Spleen (tissue), 7 donors: ENCODE data around the gene HES6.

Experiments
- POLR2A ChIP-seq, 3 donors: fragments of 450-650 bp; IDR thresholded peaks; one replicate each; pipeline ENCODE4 v1.5.1; 2017; ENCODE audit warnings: antibody characterized with exemption in 3 of 3, mild to moderate bottlenecking in 1 of 3
- POLR2AphosphoS5 ChIP-seq, 3 donors: sonication (generic); formaldehyde crosslinking; IDR thresholded peaks; one replicate each; pipeline ENCODE4 v1.5.1; 2017; ENCODE audit warnings: antibody characterized with exemption in 3 of 3
- TF ChIP-seq, protein P1 (sequence below), 11 experiments: fragments of 200-600 bp in 7 of 11; fragments of 450-650 bp in 4 of 11; sonication (generic) in 4 of 11; IDR thresholded peaks in 8 of 11; conservative IDR thresholded peaks in 3 of 11; 1 replicate in 7 of 11; 2 replicates in 4 of 11; pipeline versions ENCODE4 v1.4.0 to v1.8.0; 2016 to 2021; ENCODE audit warnings: antibody characterized with exemption in 11 of 11, inconsistent platforms in 4 of 11, mild to moderate bottlenecking in 1 of 11
- donor health status: DM: no; HTN: no; CAD: no; lungs with moderate emphysema.
- donor health status: DM: no; HTN: no; CAD: no.
- donor health status: DM: no; HTN: no; CAD: no.

DNA sequence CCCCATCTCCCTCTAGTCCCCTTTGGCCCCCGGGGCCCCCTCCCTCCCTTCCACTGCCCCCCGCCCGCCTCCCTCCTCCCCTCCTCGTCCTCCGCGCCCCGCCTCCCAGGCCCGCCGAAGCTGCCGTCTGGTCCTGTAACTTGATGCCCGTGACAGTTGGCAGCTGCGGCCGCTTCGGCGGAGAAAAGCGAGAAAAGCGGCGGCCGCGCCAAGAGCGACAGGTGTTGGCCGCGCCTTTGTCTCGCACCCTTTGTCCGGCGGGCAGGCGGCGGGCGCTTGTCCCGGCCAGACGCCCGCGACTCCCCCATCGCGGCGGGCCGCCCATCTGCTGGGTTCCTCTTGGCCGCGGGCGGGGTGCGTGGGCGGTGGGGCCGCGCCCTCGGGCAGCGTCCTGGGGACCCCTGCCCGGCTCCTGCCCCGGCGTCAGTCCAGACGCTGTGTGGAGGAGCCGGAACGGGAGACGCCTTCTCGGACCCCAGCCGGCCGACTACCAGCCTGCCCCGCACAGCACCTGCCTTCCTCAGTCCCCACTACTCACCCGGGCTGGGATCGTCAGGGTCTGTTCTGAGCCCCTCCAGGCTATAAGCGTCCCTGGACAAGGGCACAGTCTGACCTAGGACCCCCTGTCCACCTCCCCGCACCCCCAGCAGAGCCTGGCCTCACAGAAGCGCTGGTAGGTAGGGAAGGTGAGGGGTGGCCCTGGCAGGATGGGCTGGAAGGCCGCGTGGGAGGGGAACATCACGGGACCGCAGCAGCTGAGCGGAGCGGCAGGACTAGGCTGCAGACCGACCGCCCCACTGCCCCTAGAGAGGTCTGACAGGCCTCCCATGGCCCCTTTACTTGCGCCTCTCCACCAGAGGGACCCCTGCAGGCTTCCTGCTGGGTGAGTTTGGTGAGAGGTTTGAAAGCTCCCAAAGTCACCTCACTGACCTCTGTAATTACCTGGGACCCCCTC is 1.2 kb upstream of the HES6 start:
- TF ChIP-seq, protein P1, sequence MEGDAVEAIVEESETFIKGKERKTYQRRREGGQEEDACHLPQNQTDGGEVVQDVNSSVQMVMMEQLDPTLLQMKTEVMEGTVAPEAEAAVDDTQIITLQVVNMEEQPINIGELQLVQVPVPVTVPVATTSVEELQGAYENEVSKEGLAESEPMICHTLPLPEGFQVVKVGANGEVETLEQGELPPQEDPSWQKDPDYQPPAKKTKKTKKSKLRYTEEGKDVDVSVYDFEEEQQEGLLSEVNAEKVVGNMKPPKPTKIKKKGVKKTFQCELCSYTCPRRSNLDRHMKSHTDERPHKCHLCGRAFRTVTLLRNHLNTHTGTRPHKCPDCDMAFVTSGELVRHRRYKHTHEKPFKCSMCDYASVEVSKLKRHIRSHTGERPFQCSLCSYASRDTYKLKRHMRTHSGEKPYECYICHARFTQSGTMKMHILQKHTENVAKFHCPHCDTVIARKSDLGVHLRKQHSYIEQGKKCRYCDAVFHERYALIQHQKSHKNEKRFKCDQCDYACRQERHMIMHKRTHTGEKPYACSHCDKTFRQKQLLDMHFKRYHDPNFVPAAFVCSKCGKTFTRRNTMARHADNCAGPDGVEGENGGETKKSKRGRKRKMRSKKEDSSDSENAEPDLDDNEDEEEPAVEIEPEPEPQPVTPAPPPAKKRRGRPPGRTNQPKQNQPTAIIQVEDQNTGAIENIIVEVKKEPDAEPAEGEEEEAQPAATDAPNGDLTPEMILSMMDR (IDR thresholded peaks at IDR 0.05 in 8 of 11, conservative IDR thresholded peaks at IDR 0.05 in 3 of 11): no peak
- TF ChIP-seq POLR2A (IDR thresholded peaks at IDR 0.05) (no peak), POLR2AphosphoS5 (IDR thresholded peaks at IDR 0.05) (peak in 1 of 3 donors; percentile 13)
